H1 (cell line): ENCODE results near the gene VSIG10. TPM values are rescaled to one million over a fixed set of nuclear protein-coding genes. Genes with fewer than 3 reads are reported as not detected.

Experiments
- CTCF ChIA-PET: fragments of 300-600 bp; sonication (Branson Sonifier 250); formaldehyde crosslinking; loops from one replicate; lab custom pipeline; 2021; ENCODE audit not compliant: partially characterized antibody; lab: Charles Lee
- POLR2A ChIA-PET: fragments of 300-600 bp; sonication (Branson Sonifier 250); formaldehyde crosslinking; loops from one replicate; lab custom pipeline; 2021; ENCODE audit warnings: inconsistent platforms; ENCODE audit not compliant: partially characterized antibody; lab: Charles Lee
- DNase-seq, 2 experiments: peaks; one replicate each; pipeline versions ENCODE4 v3.0.0 to v3.0.0-alpha.2; 2010 to 2022; ENCODE audit warnings: low spot score in 2 of 2, low read depth in 1 of 2, mixed read lengths in 1 of 2
- FAIRE-seq: peaks from 2 replicates; lab custom pipeline; 2011; peaks lifted over from hg19 to GRCh38; lab: Jason Lieb, UNC
- H2AFZ ChIP-seq: 2 replicates; pipeline ENCODE4 v1.8.1; 2012; ENCODE audit warnings: low read length, inconsistent platforms
- H2AK5ac ChIP-seq: 2 replicates; pipeline ENCODE4 v1.6.1; 2013; ENCODE audit warnings: low read depth, low read length
- H2BK120ac ChIP-seq: replicated peaks from 2 replicates; pipeline ENCODE3; 2013; ENCODE audit warnings: low read depth, low read length, inconsistent platforms
- H2BK12ac ChIP-seq: 2 replicates; pipeline ENCODE4 v1.6.1; 2013; ENCODE audit warnings: low read depth, low read length
- H2BK15ac ChIP-seq: 2 replicates; pipeline ENCODE4 v1.6.1; 2013; ENCODE audit warnings: low read length
- H2BK20ac ChIP-seq: 2 replicates; pipeline ENCODE4 v1.6.1; 2013; ENCODE audit warnings: low read length
- H2BK5ac ChIP-seq: 2 replicates; pipeline ENCODE4 v1.6.1; 2013; ENCODE audit warnings: low read depth, low read length
- H3K14ac ChIP-seq: 2 replicates; pipeline ENCODE4 v1.6.1; 2013; ENCODE audit warnings: inconsistent platforms; ENCODE audit not compliant: insufficient read length
- H3K18ac ChIP-seq: 2 replicates; pipeline ENCODE4 v1.6.1; 2013; ENCODE audit warnings: low read length; ENCODE audit errors: extremely low read depth
- H3K23ac ChIP-seq: 2 replicates; pipeline ENCODE4 v1.6.1; 2013; ENCODE audit warnings: inconsistent platforms; ENCODE audit not compliant: insufficient read length
- H3K23me2 ChIP-seq: 2 replicates; pipeline ENCODE4 v1.6.1; 2013; ENCODE audit warnings: low read depth, low read length
- H3K27ac ChIP-seq: 2 replicates; pipeline ENCODE4 v1.6.1; 2011; ENCODE audit warnings: low read depth, low read length, inconsistent platforms
- H3K27me3 ChIP-seq, 4 experiments: replicated peaks in 1 of 4; 1 replicate in 1 of 4; 2 replicates in 3 of 4; pipeline versions ENCODE4 v1.6.1 to v1.8.1; 2011 to 2013; ENCODE audit warnings: low read length in 3 of 4, mild to moderate bottlenecking in 3 of 4, inconsistent platforms in 2 of 4, mixed read lengths in 2 of 4, moderate library complexity in 1 of 4; ENCODE audit not compliant: control insufficient read depth in 3 of 4, insufficient read depth in 3 of 4; ENCODE audit errors: extremely low read depth in 1 of 4
- H3K36me3 ChIP-seq, 4 experiments: 2 replicates each; pipeline versions ENCODE4 v1.6.1 to v1.8.1; 2011 to 2013; ENCODE audit warnings: mild to moderate bottlenecking in 4 of 4, low read length in 3 of 4, moderate library complexity in 2 of 4, control low read depth in 1 of 4, inconsistent platforms in 1 of 4; ENCODE audit not compliant: insufficient read depth in 4 of 4, control insufficient read depth in 2 of 4
- H3K4ac ChIP-seq: replicated peaks from 2 replicates; pipeline ENCODE3; 2013; ENCODE audit warnings: low read length, low read depth, mixed read lengths, inconsistent platforms; ENCODE audit not compliant: insufficient read length
- H3K4me1 ChIP-seq, 4 experiments: replicated peaks in 1 of 4; 1 replicate in 1 of 4; 2 replicates in 3 of 4; pipeline versions ENCODE4 v1.6.1 to v1.8.1; 2011 to 2013; ENCODE audit warnings: low read length in 3 of 4, inconsistent platforms in 2 of 4, mixed read lengths in 1 of 4; ENCODE audit not compliant: insufficient read depth in 4 of 4, control insufficient read depth in 3 of 4
- H3K4me2 ChIP-seq, 2 experiments: 2 replicates each; pipeline versions ENCODE4 v1.6.1 to v1.8.1; 2011 to 2013; ENCODE audit warnings: low read depth in 2 of 2, low read length in 2 of 2, control low read depth in 1 of 2, inconsistent platforms in 1 of 2, mild to moderate bottlenecking in 1 of 2; ENCODE audit not compliant: insufficient read depth in 1 of 2
- H3K4me3 ChIP-seq, 4 experiments: fragments of 200-600, 300-600 bp in 1 of 4; sonication (generic), shearing (Covaris generic), sonication (Bioruptor Twin) in 1 of 4; 2 replicates each; pipeline versions ENCODE4 v1.5.1 to v1.8.1; 2011 to 2016; ENCODE audit warnings: low read length in 4 of 4, low read depth in 3 of 4, control low read depth in 2 of 4, inconsistent platforms in 2 of 4, mild to moderate bottlenecking in 2 of 4, mixed read lengths in 1 of 4, moderate library complexity in 1 of 4; ENCODE audit not compliant: insufficient read depth in 2 of 4; ENCODE audit errors: extremely low read depth in 1 of 4
- H3K56ac ChIP-seq: replicated peaks from 2 replicates; pipeline ENCODE3; 2013; ENCODE audit warnings: low read depth, mild to moderate bottlenecking, mixed read lengths, low read length, inconsistent platforms; ENCODE audit not compliant: insufficient read length
- H3K79me1 ChIP-seq: 2 replicates; pipeline ENCODE4 v1.6.1; 2013; ENCODE audit warnings: low read depth, low read length, control low read depth
- H3K79me2 ChIP-seq, 2 experiments: 2 replicates each; pipeline versions ENCODE4 v1.6.1 to v1.8.1; 2012 to 2013; ENCODE audit warnings: low read length in 2 of 2, mild to moderate bottlenecking in 2 of 2, inconsistent platforms in 1 of 2; ENCODE audit not compliant: insufficient read depth in 2 of 2, control insufficient read depth in 1 of 2
- H3K9ac ChIP-seq, 4 experiments: replicated peaks in 1 of 4; 1 replicate in 1 of 4; 2 replicates in 3 of 4; pipeline versions ENCODE4 v1.6.1 to v1.8.1; 2011 to 2013; ENCODE audit warnings: low read depth in 3 of 4, low read length in 3 of 4, control low read depth in 2 of 4, mild to moderate bottlenecking in 2 of 4, moderate library complexity in 2 of 4, inconsistent platforms in 1 of 4; ENCODE audit errors: extremely low read depth in 1 of 4
- H3K9me3 ChIP-seq, 2 experiments: 2 replicates each; pipeline versions ENCODE4 v1.6.1 to v1.8.1; 2012 to 2013; ENCODE audit warnings: mild to moderate bottlenecking in 2 of 2, moderate library complexity in 2 of 2, control low read depth in 1 of 2, inconsistent platforms in 1 of 2, low read depth in 1 of 2, low read length in 1 of 2, mixed read lengths in 1 of 2; ENCODE audit not compliant: insufficient read depth in 2 of 2
- H4K20me1 ChIP-seq, 2 experiments: replicated peaks in 1 of 2; 2 replicates each; pipeline versions ENCODE3 to v1.8.1; 2011 to 2013; ENCODE audit warnings: inconsistent platforms in 2 of 2, low read length in 2 of 2, mild to moderate bottlenecking in 1 of 2; ENCODE audit not compliant: insufficient read depth in 2 of 2, control insufficient read depth in 1 of 2
- H4K5ac ChIP-seq: 2 replicates; pipeline ENCODE4 v1.6.1; 2013; ENCODE audit warnings: low read length, low read depth, mixed read lengths, inconsistent platforms; ENCODE audit not compliant: insufficient read length
- H4K8ac ChIP-seq: 2 replicates; pipeline ENCODE4 v1.8.0; 2013; ENCODE audit warnings: mild to moderate bottlenecking, moderate library complexity, low read length, inconsistent platforms; ENCODE audit not compliant: insufficient read depth; ENCODE audit errors: extremely low read depth
- H4K91ac ChIP-seq: replicated peaks from 2 replicates; pipeline ENCODE3; 2013; ENCODE audit warnings: low read length, mixed read lengths, inconsistent platforms; ENCODE audit not compliant: insufficient read length
- BCL11A ChIP-seq, 2 experiments: IDR thresholded peaks; one replicate each; pipeline ENCODE4 v1.6.1; 2011; ENCODE audit warnings: low read depth in 2 of 2, low read length in 2 of 2, mild to moderate bottlenecking in 2 of 2
- CHD2 ChIP-seq: IDR thresholded peaks from 2 replicates; pipeline ENCODE4 v1.6.1; 2012; ENCODE audit warnings: low read length, improper control_type of control experiment
- JUND ChIP-seq: IDR thresholded peaks from 2 replicates; pipeline ENCODE4 v1.6.1; 2011; ENCODE audit warnings: mild to moderate bottlenecking, improper control_type of control experiment, low read length
- MAFK ChIP-seq: IDR thresholded peaks from 2 replicates; pipeline ENCODE4 v1.6.1; 2012; ENCODE audit warnings: low read depth, mild to moderate bottlenecking, improper control_type of control experiment, low read length
- MAX ChIP-seq: IDR thresholded peaks from 2 replicates; pipeline ENCODE4 v1.6.1; 2012; ENCODE audit warnings: inconsistent platforms
- SIRT6 ChIP-seq: IDR thresholded peaks from one replicate; pipeline ENCODE4 v1.7.1; 2012; ENCODE audit warnings: low read length, inconsistent platforms
- SUZ12 ChIP-seq: fragments of 200-600 bp; sonication (generic); IDR thresholded peaks from 2 replicates; pipeline ENCODE4 v1.6.1; 2012; ENCODE audit warnings: mild to moderate bottlenecking, inconsistent platforms, low read length, moderate library complexity, mixed read lengths
- YY1 ChIP-seq: IDR thresholded peaks from 2 replicates; pipeline ENCODE4 v1.6.1; 2011; ENCODE audit warnings: low read depth, mild to moderate bottlenecking, low read length
- WGBS, 2 experiments: shearing (Covaris generic) in 1 of 2; methylation state at CpG; one replicate each; pipeline versions ENCODE4 v1.1.6 to v1.1.7; 2013 to 2015; ENCODE audit warnings: low lambda C conversion rate in 2 of 2, mixed read lengths in 2 of 2, inconsistent platforms in 1 of 2, low coverage in 1 of 2, missing lambda C conversion rate in 1 of 2; ENCODE audit not compliant: insufficient replicate concordance in 2 of 2, insufficient coverage in 1 of 2, insufficient read length in 1 of 2; ENCODE audit errors: extremely low coverage in 1 of 2, missing lambda C conversion rate in 1 of 2; 5-methylcytosine and 5-hydroxymethylcytosine counted together
- polyA plus RNA-seq, 7 experiments: library from polyadenylated mRNA; depleted of rRNA in 3 of 7; stranded (reverse) in 5 of 7; unstranded in 2 of 7; fragments of >200 nt in 5 of 7; fragments of 200-250 nt in 2 of 7; gene quantifications; 1 replicate in 5 of 7; 2 replicates in 1 of 7; 4 replicates in 1 of 7; pipeline versions ENCODE4 v1.2.1 to v1.2.3, GENCODE V29; 2011 to 2013; ENCODE audit warnings: missing spikeins in 2 of 7, mixed read lengths in 2 of 7
- total RNA-seq: library from RNA; stranded (reverse); fragmentation: NEBNext Ultra II Directional; extraction: Animal tissue kit (Norgen Biotek cat#: 25700); gene quantifications from 2 replicates; pipeline ENCODE4 v1.2.1, GENCODE V29; 2021

The VSIG10 gene
- total and polyA plus RNA-seq, 2 of the 8 experiments (the other 6 are each of a cell fraction or from before 2014, with no cell fraction given) = 34.4 to 93.6 TPM

GRCh38 chr12:118098401-118098800 is 5.4 kb downstream of the VSIG10 start:
- Histone ChIP-seq H3K36me3 (peaks cover 3 to 26% (median 11%) of the 10 kb centered on the region in 4 experiments; a peak in 5 of 8 replicates), H2BK15ac (no peak overlapping the region), H2BK12ac (no peak overlapping the region), H3K56ac (no peak overlapping the region), H2AFZ (no peak overlapping the region), H4K91ac (no peak overlapping the region), H3K18ac (no peak overlapping the region), H2AK5ac (no peak overlapping the region), H3K9me3 (no peaks in the 10 kb centered on the region), H2BK120ac (no peak overlapping the region), H4K5ac (no peak overlapping the region), H3K79me1 (peaks cover 11% of the 10 kb centered on the region), H3K79me2 (peaks cover 8 to 52% of the 10 kb centered on the region in 2 experiments), H4K20me1 (no peaks in the 10 kb centered on the region), H3K23me2 (peaks cover 2% of the 10 kb centered on the region; the same call in 1 of the 2 replicates), H3K4me2 (peak overlapping the region; percentile 1 to 44; a peak in 2 of 4 replicates), H3K27me3 (no peaks in the 10 kb centered on the region), H3K23ac (no peak overlapping the region), H3K4me3 (no peak overlapping the region), H3K4me1 (peaks cover 0 to 9% (median 5%) of the 10 kb centered on the region in 4 experiments; a peak in 4 of 7 replicates), H2BK5ac (no peak overlapping the region)
- ChIA-PET CTCF (no interaction called here), POLR2A (interaction anchor here (0.6 to 1.8 kb wide), 5 partner anchors 13 to 45 kb away, joined by 3 to 6 read pairs (median 3); partner anchors contain the start of gene WSB2)
- no peak for DNase-seq
- WGBS, 2 experiments = 97% methylated on average over 3 of the region's 3 CpGs; no CpG with 5 or more reads in 1 of the 2 experiments
- TF ChIP-seq BCL11A (IDR thresholded peaks at IDR 0.05; ENCODE audit: low read depth in 2 of 2, low read length in 2 of 2) = no peak
- TF ChIP-seq JUND = no peak
- no peak for TF ChIP-seq YY1
- no peak for TF ChIP-seq MAX
- TF ChIP-seq CHD2 = no peak
- no peak for TF ChIP-seq MAFK
- no peak for TF ChIP-seq SIRT6
- no peak for TF ChIP-seq SUZ12
- TF ChIP-seq, all 59 proteins: peak for 0
- Histone ChIP-seq H3K9ac (no peak overlapping the region; a peak in 1 of 7 replicates), H3K14ac (no peak overlapping the region), H4K8ac (no peak overlapping the region), H2BK20ac (no peak overlapping the region), H3K4ac (no peak overlapping the region), H3K27ac (no peak overlapping the region)
- FAIRE-seq = no peak
